Measurements from ENCODE around the gene CRYBA2.
A peak's percentile ranks its signal among the peaks of the same experiment; 100 is the strongest.

The CRYBA2 gene, protein sequence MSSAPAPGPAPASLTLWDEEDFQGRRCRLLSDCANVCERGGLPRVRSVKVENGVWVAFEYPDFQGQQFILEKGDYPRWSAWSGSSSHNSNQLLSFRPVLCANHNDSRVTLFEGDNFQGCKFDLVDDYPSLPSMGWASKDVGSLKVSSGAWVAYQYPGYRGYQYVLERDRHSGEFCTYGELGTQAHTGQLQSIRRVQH

DNA sequence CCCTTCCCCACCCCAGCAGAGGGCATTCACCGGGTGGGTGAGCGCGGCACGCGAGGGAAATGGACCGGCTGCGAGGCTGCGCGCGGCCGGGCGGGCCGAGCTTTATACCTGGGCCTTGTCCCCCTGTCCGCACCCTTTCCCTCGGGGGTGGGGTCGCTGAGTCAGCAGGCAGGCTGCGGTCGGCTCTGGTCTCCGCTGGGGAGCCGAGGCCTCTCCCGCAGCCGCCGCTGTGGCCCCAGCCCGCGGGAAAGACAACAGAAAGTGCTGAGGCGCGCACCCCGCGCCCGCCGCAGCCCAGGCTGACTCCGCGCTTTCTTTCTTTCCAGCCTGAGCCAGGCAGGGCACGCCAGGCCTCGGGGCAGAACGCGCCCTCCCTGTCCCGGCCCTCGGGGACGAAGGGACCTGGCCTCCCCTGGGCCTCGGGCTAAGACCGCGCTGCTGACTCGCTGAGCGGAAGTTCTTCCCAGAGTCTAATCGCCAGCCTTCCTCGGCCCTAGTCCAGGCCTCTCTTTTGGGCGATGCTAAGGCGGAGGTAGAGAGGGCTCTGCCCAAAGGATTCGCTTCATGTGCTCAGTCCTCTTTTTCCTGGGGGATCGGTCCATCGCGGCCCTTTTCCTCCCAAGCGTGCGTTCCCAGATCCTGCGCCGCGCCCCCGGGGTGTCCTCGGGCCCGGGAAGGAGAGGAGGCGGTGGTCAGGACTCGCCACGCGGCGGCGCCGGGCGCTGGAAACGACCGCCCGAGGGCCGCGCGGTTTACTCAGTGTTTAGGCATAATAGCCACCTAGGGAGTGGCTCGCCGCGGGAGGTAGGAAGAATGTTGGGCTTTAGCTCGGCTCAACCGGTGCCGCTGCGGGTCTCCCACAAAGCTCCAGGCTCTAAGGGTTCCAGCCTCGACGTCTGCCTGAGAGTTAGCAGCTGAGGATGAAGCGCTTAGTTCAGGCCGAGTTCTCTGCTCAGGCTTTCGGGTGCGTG is at the start of gene CRYBA2:
Gene CRYBA2 (minus strand): TSS at position 78 of the 971 bp plus-strand sequence. CDS start 246 bp downstream, outside the sequence.
- DNase-seq, result peak; percentile 59 to 66

DNA sequence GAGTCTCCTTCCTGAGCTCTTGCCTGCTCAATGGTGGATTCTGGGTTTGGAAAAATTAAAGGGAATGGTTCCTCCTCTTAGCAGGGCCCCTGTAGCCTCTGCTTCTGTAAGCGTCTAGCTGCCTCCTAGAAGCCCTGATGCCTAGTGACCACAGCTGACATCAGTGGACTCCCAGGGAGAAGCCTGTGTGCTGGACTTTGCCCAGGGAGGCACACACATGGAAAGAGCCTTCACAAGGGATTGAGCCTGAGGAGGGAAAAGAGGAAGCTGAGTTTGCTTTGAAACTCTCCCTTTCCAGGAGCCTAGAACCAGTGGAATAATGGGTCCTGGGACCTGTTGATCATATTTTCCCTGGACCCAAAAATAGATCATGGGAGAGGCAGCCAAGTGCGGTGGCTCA is 49.5 kb upstream of the CRYBA2 start:
- no peak for DNase-seq

DNA sequence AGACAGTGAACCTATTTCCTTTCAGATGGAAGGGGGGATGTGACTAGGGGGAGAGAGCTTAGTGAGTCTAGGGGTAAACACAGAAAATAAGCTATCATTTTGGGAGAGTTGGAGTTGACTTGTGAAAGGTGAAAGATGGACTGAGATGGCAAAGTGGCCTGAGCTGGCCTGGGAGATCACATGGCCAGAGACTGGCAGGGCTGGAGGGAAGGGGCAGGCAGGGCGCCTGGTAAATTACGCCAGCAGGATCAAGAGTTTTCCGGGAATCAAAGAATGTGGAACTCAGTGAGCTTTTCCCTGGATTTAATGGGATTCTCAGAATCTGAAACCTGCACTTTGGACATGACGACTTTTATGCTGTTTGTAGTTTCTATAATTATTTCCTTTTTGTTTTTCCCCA is 48.9 kb upstream of the CRYBA2 start:
- DNase-seq, result no peak

DNA sequence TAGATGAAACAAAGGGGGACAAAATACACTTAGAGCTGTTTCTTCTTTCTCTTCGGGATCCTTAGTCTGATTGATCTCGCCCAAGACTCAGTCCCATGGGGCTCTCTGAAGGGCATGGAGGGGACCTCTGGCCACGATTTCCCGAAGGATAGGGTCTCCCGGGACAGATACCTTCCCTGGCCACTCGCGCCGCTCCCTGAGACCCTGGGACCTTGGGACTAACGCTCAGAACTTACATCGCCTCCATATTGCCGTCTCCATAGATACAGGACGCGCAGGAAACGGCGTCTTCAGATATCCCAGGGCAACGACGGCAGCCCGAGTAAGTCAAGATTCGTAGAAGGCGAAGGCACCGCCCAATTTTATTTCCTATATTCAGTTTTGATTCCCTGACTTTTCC is 48.0 kb upstream of the CRYBA2 start, which contains the start of gene CFAP65:
Gene CFAP65 (minus strand): TSS at position 265 of the 400 bp plus-strand sequence. CDS start 2,468 bp downstream, outside the sequence.
- peak; percentile 44 to 72 for DNase-seq

DNA sequence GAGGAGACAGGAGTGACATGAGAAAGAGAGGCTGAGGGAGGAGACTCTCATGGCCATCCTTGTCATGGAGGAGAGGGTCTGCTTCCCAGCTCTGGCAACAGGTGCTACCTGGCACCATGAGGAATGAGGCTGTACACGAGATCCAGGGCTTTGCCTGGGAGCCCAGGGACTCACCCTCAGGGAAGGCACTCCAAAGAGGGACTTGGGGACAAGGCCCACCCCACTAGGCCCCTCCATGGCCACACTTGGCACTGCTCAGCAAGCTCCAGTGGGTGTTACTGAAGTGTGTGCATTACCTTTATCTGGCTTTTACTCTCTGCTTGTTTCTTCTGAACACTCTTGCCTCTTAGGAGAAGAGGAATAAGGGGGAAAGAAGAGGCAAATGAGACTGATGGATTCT is 45.4 kb upstream of the CRYBA2 start:
- no peak for DNase-seq

DNA sequence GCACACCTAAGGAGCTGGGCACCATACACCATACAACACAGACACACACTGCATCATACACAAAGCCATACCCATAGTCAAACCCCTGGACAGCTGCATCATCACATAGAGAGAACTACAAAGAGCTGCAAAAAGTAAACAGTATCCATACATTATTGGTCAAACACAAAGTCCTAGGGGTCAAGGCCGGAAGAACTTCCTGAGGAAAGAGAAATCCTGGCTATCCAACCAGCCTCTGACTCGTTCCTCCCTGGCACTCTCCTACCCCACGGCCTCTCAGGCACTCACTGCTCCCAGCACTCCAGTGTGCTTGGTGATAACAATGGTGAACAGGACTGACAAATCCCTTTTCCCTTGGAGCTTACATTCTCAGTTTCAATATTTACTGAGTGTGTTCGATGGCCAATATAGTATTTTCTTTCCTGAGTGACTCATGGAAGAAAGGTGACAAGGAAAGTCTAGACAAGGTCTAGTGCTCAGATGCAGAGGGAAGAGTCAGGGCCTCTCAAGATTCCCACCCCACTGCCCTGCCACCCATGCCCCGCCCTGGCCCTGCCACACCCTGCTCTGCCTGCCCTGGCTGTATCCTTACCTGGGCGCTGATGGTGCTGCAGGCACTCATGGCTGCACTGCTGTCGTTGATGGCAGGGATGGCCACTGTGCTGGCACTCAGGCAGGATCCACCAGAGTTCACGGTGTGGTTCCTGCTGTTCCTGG is 44.7 kb upstream of the CRYBA2 start:
- DNase-seq, result no peak

DNA sequence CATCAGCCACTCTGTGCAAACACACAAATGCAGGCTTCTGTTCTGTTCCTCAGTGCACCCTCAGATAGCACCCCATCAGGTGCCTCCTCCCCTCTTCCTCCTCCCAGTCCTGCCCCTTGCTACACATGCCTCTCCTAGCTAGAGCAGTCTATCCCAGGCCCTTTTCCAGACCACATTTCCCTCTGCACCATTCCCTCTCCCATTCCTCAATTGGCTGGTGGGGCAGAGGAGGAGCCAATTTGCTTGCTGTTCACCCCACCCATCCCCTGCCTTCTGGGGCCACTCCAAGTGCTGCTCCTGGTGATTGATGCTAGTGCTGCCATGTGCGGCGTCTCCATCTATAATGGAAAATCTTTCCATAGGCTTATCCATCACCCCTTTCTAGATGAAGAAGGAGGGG is 42.7 kb upstream of the CRYBA2 start:
- no peak for DNase-seq

DNA sequence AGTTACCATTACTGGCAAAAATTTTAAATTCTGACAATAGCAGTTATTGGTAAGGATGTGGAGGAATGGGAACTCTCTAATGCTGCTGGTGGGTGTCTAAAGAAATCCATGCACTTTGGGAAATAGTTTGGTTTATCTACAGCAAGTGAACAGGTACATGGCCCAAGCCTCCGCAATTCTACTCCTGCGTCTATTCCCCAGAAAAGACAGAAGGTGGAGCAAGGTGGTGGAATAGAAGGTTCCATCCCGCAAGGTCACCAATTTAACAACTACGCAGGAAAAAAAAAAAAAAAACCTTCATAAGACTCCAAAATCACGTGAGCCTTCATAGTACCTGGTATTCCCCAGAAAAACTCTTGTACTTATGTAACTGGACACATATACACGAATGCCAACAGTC is 41.6 kb upstream of the CRYBA2 start:
- DNase-seq, result no peak

DNA sequence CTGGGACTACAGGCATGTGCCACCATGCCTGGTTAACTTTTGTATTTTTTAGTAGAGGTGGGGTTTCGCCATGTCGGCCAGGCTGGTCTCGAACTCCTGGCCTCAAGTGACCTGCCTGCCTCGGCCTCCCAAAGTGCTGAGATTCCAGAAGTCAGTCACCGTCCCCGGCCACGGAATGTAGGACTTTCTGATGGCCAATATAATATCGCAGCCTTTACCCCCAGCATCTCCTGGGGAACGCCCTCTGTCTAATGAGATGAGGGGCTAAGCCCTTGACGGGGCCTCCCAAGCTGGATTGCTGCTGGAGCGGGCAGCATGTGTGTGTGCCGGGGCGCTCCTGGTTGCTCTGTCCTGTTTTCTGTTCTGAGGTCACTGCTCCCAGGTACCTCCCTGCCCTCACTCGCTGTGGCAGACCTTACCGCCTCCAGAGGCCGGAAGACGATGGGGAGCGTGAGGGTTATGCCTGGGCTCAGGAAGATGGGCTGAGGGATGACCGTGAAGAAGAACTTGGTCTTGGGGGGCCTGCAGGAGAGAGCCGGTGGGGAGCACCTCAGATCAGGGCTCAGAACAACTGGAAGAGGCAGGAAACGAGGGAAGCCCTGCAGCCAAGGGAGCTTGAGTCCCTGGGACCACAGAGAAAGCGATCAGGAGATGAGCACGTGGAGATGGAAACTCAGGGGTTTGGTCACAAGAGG is 39.0 kb upstream of the CRYBA2 start:
- DNase-seq, result no peak

DNA sequence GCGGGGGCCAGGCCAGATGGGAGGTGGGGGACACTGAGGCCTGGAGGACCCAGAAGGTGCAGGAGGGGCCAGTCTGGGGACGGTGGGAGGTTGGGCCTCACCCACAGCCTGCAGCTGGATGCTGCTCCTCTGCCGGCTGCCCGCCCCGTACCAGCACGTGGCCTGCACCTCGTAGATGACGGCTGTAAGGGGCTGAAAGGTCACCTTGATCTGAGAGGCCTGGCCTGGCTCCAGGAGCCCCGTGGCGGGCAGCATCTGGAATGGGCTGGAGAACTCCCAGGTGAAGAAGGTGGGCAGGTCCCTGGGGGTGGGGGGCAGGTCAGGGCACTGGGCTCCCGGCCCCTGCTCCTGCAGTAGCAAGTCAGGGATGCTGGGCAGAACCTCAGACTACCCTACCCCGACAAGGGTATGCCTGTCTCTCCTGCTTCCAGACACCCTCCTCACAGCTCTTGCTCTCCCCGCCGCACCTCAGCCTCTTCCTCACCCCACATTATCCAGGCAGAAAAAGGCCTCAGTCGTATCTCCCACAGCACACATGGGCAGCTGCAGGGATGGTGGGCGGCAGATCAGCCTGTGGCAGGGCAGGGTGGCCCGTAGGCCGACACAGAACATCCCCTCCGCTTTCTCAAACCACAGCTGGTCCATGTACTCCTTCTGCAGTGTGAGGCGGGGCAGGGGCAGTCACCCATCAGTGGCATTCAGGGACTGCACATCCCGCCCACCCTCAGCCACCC is 38.0 kb upstream of the CRYBA2 start:
- DNase-seq, result no peak

DNA sequence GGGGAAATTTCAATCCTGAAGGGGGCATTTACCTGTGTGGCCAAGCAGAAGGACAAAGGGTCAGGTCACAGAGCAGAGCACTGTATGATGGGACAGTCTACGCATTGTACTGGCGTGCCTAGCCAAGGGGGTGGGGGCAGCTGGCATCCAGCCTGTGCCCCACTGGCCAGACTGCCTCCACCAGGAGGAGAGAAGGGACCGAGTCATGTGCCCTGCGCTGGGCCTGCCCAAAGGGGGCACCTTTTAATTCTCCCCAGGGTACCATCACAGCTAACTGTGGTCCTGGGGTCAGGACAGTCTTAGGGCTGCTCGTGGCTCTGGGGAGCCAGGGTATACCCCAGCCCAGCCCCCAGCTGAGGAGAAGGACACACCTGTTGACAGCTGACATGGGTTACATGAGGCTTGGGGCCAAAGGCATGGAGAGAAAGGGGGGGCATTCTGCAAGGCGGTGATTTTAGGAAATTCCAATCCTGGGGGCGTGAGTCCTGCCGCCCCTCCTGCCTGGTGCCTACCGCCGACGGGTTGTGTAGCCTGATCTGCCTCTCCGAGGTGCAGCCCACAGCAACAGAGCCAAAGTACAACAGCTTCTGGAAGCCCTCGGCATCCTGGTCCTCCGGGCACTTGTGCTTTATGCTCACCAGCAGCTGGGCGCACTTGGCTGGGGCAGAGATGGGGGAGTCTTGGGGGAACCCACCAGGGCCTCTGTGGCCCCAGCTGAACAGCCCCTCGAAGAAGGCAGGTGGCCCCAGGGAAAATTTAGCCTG is 37.1 kb upstream of the CRYBA2 start:
- DNase-seq, result no peak

DNA sequence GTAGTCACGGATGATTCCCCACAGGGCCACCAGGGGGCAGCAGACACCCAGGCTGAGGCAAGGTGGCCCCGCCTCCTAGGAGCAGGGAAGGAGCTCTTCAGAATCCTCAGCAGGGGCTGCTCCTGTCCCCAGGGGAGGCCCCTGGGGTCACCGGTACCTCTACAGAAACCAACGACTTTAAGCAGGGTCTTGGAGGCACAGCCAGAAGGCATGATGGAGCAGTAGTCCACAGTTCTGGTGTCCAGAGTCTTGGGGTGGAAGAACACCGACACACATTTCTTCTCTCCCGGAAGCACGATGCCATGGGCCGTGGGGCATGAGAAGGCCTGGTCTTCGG is 36.6 kb upstream of the CRYBA2 start:
- DNase-seq, result peak; percentile 53 to 82

DNA sequence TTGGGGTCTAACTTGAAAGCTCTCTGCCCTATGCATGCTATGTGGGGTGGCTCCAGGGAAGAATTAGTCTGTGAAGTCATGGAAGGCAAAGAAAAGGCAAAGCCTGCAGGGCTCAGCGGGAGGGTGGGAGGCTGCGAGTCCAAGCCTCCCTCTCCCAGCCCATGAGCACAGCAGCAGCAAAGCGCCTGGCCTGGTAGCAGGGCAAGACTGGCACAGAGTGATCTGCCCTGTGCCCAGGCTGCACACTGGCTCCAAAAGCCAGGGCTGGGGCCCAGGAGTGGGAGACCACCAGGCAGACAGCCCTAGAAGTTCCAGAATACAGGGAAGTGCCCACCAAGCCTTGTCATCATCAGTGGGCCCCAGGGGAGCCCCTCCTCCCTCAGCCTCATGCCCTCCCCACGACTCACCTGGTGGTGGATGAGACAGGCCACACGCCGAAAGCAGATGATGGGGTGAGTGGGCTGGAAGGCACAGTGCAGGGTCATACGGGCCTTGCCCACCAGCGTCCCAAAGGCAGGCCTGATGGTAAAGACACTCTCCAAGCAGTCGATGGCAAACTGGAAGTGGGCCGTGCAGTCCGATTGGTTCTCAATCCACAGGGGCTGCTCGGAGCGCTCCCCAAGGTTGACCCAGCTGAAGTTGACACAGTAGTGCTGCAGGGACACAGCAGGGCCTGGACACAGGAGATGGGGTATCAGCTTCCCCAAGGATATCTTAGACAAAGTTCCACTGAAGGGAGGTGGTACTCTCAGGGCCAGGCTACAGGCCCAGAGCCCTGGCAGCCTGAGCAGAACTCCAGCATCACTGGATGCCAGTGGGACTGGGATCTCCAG is 36.0 kb upstream of the CRYBA2 start:
- DNase-seq, result no peak

DNA sequence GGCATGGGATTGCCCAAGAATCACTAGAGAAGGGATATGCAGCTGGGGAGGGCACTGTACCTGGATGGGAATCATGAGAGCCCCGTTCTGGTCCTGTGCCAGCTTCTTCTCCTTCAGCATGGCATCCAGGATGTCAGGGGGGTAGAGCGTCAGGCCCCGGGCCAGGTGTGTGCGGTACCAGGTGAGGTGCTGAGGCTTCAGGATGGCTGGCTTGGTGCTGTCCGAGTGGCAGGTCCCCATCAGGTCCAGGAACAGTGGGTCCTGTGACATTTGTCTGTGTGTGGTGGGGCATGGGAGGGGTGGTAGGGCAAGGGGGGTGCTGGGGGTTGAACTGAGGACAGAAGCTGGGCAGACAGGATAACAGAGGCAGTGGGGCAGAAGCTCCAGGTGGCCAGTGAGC is 34.9 kb upstream of the CRYBA2 start:
- no peak for DNase-seq

DNA sequence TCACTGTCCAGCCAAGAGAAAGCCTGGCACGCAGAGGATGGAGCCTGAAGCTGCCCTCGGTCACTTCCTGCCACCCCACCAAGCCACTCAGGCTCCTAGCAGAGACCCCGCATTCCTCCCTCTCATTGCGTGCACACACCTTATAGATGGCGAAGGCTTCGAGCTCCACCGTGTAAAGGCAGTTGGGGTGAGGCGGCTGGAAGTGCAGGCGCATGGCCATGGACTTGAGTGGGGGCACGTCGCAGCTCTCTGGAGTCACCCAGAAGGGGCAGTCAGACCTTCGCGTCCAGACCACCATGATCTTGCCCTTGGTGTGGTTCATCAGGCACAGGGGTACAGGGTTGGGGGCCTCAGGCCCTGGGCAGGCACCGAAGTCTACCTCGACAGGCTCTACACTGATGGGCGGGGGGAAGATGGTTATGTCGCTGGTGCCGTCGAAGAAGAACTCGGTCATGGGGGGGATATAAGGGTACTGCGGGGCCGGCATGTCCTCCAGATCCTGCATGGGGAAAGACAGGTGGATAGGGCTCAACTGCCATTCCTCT is 34.4 kb upstream of the CRYBA2 start:
- DNase-seq, result no peak

DNA sequence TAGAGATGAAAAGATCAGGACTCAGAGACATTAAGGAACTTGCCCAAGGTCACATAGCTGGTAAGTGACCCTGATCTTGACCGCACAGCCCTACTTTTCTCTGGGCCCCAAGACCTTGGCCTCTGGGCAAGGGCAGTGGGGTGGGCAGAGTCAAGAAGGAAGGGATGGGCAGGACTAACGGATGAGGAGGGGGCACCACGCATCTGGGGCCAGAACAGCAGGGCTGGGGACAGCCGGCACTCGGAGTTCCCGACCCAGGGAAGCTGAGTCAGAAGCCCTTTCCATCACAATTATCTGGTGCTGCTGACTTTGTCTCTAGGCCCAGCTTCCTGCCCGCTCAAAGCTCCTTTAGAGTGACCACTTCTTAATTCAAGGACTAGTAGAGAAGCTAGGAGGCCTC is 33.7 kb upstream of the CRYBA2 start:
- no peak for DNase-seq

DNA sequence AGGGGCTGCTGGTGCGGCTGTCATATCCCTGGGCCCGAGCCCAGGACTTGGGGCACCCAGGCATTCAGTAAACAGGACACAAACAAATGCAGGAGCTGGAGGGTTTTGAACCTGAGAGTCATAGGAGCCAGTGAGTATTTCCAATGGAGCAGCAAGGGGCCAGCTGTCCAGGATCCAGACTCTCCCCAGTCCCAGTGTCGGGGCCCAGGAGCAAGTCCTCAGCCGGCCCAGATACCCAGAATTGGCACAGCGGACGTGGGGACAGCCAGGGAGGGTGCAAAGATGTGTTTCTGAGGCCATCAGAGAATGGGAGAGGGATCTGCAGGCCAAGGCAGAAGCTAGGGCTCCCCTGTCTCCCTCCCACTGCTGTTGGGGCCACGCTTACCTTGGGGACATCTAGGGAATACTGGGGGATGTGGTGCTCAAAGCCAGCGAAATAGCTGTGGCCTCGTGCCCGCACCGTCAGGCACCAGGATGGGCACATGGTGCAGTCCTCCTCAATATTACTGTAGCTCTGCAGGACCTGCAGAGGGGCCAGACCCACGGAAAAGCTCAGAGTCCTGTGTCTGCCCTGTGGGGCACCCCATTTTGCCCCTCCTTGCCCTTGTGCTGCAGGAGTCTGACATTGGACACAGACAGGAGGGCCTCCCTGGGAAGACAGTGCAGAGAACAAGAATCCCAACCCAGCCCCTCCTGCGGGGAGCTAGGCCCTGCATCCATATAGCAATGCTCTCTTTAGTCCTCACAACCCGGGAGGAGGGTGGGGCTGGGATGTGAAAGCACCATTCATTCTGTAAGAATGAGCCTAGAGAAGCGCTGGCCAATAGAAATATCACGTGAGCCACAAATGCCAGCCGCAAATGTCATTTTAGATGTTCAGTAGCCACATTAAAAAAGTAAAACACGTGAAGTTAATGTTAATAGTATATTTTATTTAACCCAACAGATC is 32.7 kb upstream of the CRYBA2 start:
- no peak for DNase-seq

DNA sequence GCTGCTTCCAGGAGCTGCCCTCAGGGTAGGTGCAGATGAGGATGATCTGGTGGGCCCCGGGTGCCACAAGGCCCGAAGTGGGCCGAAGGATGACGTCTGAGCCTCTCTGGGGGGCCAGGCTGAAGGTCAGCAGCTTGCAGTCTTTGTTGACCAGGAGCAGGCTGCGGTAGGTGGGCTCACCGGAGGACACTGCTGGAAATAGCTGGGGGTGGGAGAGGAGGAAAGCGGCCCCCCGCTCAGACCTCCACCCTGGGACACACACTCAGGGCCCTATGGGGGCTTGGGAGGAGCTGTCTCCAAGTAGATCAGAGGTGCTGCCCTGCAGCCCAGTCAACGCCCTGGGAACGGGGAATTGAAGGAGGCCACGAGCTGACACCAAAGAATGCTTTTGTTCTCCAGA is 30.8 kb upstream of the CRYBA2 start:
- DNase-seq, result no peak

DNA sequence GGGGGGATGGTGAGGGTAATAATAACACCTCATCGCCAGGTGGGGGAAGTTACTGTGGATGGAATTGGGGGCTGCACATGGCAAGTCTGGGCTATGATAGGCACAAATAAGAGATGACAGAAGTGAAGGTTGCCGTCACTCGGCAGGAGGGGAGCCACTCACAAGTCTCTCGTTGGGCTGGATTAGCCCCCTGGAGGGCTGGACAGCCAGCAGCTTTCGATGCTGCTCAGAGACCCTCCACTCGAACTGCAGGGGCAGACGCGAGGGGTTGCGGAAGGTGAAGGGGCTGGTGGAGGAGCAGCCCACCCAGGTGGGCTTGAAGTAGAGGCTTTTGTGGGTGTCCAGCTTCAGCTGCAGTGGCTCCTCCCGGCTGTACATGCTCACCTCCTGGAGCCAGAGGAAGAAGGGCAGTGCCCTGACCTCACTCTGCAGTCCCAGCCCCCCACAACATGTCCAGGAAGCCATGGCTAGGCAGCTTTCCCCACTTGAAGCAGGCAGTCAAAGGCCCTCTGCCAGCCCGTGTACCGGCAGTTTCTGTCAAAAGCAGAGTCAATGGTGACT is 29.9 kb upstream of the CRYBA2 start:
- DNase-seq, result no peak

All from SHP77 (cell line).